ENCODE measurements around the gene ELAC1.

Gene ELAC1

DNA sequence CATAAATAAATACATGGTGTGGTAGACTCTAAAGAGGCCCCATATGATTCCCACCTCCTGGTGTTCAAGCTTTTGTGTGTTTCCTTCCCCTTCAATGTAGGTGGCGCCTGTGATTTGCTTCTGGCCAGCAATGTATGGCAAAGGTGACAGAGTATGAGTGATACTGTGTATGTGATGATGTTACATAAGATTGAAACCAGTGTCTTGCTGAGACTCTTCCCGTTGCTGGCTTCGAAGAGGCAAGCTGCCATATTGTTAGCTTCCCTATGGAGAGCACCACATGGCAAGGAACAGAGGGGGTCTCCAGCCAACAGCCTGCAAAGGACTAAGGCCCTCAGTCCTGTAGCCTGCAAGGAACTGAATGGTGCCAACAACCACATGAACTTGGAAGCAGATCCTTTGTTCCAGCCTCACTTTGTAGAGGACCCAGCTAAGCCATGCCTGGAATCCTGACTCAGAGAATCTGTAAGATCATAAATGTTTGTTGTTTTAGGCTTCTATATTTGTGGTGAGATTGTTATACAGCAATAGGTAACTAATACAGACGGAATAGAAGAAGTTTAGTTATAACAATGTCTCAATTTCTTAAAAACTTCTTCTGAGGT is 60.5 kb downstream of the ELAC1 start:
- peak overlapping the region; percentile 98 for H3K27ac Mint-ChIP-seq

DNA sequence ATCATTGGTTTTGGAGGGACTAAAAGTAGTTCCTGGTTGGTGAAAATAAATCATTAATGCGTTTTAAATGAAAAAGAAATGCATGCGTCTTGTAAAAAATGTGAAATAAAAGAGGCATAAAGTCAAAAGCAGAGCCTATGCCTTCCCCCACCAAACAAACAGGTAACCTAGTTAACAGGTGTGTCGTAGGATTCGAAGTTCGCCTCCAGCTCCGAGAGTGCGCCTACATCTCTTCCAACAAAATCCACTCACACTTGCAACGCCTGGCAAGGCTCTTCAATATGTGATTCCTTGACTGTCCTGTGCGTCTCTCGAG is 61.5 kb downstream of the ELAC1 start:
- peaks cover 61% of the 10 kb centered on the region for H3K4me1 Mint-ChIP-seq
- peaks cover 5% of the 10 kb centered on the region for H3K36me3 Mint-ChIP-seq

More for the DNA sequence above, 60.5 kb downstream of the ELAC1 start:
- H3K4me1 Mint-ChIP-seq, result peaks cover 55% of the 10 kb centered on the region
- H3K9me3 Mint-ChIP-seq, result peaks cover 4% of the 10 kb centered on the region
- H3K36me3 Mint-ChIP-seq, result peaks cover 5% of the 10 kb centered on the region
- ATAC-seq, result no peak
- no peak overlapping the region for H3K4me3 Mint-ChIP-seq
- no peaks in the 10 kb centered on the region for H3K27me3 Mint-ChIP-seq

DNA sequence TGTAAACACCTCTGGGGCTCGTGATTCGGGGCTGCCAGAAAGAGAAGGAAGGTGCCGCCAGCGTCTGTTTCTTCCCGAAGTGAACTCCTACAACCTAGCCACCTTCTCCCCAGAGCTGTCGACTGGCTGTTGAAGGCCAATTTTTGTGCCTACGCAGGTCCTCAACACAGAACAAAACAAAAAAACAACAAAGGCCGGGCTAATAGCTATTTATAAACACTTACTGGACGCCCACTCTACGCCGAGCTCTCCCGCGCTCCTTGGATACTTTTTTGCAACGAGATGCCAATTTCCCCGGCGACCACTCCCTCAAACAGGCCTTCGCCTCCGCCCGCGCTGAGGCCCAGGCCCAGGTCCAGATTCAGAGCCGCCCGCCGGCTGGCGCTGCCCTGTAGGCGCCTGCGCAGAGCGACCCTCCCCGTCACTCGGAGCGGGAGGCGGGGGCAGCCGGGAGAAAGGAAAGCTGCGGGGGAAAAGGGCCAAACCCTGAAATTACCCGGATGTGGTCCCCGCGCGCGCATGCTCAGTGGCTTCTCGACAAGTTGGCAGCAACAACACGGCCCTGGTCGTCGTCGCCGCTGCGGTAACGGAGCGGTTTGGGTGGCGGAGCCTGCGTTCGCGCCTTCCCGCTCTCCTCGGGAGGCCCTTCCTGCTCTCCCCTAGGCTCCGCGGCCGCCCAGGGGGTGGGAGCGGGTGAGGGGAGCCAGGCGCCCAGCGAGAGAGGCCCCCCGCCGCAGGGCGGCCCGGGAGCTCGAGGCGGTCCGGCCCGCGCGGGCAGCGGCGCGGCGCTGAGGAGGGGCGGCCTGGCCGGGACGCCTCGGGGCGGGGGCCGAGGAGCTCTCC is 62.1 kb downstream of the ELAC1 start, which contains the start of gene SMAD4:
TSS of gene SMAD4 (plus strand) at position 520 of the 843 bp plus-strand sequence. CDS start 16,834 bp downstream, outside the sequence.
- Mint-ChIP-seq H3K4me3 (peak within 1 kb of the TSS; percentile 94), H3K36me3 (peaks cover 11% of the 10 kb centered on the region), H3K9me3 (no peaks in the 10 kb centered on the region), H3K27ac (peak within 1 kb of the TSS; percentile 98), H3K27me3 (no peaks in the 10 kb centered on the region), H3K4me1 (peaks cover 67% of the 10 kb centered on the region)
- peak; percentile 86 for ATAC-seq

More for the DNA sequence above, 61.5 kb downstream of the ELAC1 start:
- Mint-ChIP-seq H3K9me3 (no peaks in the 10 kb centered on the region), H3K27me3 (no peaks in the 10 kb centered on the region), H3K27ac (peak overlapping the region; percentile 98), H3K4me3 (peak overlapping the region; percentile 94)
- no peak for ATAC-seq

- peak; percentile 87 for ATAC-seq
- Mint-ChIP-seq H3K9me3 (no peaks in the 10 kb centered on the region), H3K4me3 (peak overlapping the region; percentile 89), H3K27me3 (no peaks in the 10 kb centered on the region), H3K27ac (peak overlapping the region; percentile 98), H3K36me3 (peaks cover 15% of the 10 kb centered on the region), H3K4me1 (peaks cover 71% of the 10 kb centered on the region)
Measured at GRCh38 chr18:51030537-51031258, 62.9 kb downstream of the ELAC1 start.

DNA sequence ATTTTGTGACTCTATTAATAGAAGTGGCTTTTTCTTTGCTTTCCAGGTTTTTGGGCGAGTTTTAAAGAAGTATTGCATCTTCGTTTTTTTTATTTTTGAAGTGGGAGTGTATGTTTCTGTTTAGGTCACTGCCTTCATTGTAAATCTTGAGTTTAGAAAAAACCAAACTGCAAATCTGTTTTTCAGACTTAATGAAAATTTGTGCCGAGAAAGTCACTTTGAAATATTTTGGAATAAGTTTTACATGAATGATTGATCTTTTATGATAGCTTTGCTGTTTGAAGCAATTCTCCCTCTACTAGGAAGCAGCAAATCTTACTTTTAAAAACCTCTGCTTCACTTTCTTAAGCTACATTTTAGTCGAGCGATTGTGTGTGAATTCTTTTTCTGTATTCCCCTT is 64.4 kb downstream of the ELAC1 start:
- no peak for ATAC-seq
- H3K4me3 Mint-ChIP-seq, result peak overlapping the region; percentile 41
- H3K27ac Mint-ChIP-seq, result no peak overlapping the region
- no peaks in the 10 kb centered on the region for H3K27me3 Mint-ChIP-seq
- H3K4me1 Mint-ChIP-seq, result peaks cover 81% of the 10 kb centered on the region
- no peaks in the 10 kb centered on the region for H3K9me3 Mint-ChIP-seq
- H3K36me3 Mint-ChIP-seq, result peaks cover 15% of the 10 kb centered on the region

- no peak for ATAC-seq
- H3K27me3 Mint-ChIP-seq, result no peaks in the 10 kb centered on the region
- H3K4me3 Mint-ChIP-seq, result no peak overlapping the region
- H3K36me3 Mint-ChIP-seq, result peaks cover 20% of the 10 kb centered on the region
- H3K4me1 Mint-ChIP-seq, result peaks cover 88% of the 10 kb centered on the region
- H3K9me3 Mint-ChIP-seq, result no peaks in the 10 kb centered on the region
- no peak overlapping the region for H3K27ac Mint-ChIP-seq
Measured at GRCh38 chr18:51037230-51037629, 69.4 kb downstream of the ELAC1 start.
